NCI-H187 treated with DMSO at 0.1 percent for 48 hours (cell line): ENCODE results near the gene FAM163A.
A peak's percentile ranks its signal among the peaks of the same experiment; 100 is the strongest.

ENCODE experiments used
- DNase-seq: peaks from one replicate; lab custom pipeline; 2025; lab: John Stamatoyannopoulos, UW

FAM163A gene

GRCh38 chr1:179750630-179751029 is 7.5 kb downstream of the FAM163A start:
- DNase-seq = no peak

GRCh38 chr1:179753061-179753460 is 10.0 kb downstream of the FAM163A start:
- DNase-seq = no peak

GRCh38 chr1:179754041-179754624 is 11.0 kb downstream of the FAM163A start:
- no peak for DNase-seq

GRCh38 chr1:179757933-179758332 is 14.8 kb downstream of the FAM163A start:
- no peak for DNase-seq

- no peak for DNase-seq
Measured at GRCh38 chr1:179760521-179760920, 17.4 kb downstream of the FAM163A start.

- DNase-seq = no peak
Measured at GRCh38 chr1:179761296-179761695, 18.2 kb downstream of the FAM163A start.

GRCh38 chr1:179761846-179762640 is 19.0 kb downstream of the FAM163A start:
- DNase-seq = no peak

GRCh38 chr1:179767177-179767581 is 24.1 kb downstream of the FAM163A start:
- DNase-seq = no peak

- DNase-seq = no peak
Measured at GRCh38 chr1:179767996-179768395, 24.9 kb downstream of the FAM163A start.

- no peak for DNase-seq
Measured at GRCh38 chr1:179770887-179771502, 27.9 kb downstream of the FAM163A start.

- no peak for DNase-seq
Measured at GRCh38 chr1:179773264-179773663, 30.2 kb downstream of the FAM163A start.

GRCh38 chr1:179774000-179774399 is 30.9 kb downstream of the FAM163A start:
- peak; percentile 60 for DNase-seq

GRCh38 chr1:179774566-179774965 is 31.5 kb downstream of the FAM163A start:
- no peak for DNase-seq

- no peak for DNase-seq
Measured at GRCh38 chr1:179775009-179775408, 31.9 kb downstream of the FAM163A start.

GRCh38 chr1:179776831-179777230 is 33.7 kb downstream of the FAM163A start:
- no peak for DNase-seq

- DNase-seq = no peak
Measured at GRCh38 chr1:179777731-179778130, 34.6 kb downstream of the FAM163A start.

- no peak for DNase-seq
Measured at GRCh38 chr1:179779645-179780272, 36.7 kb downstream of the FAM163A start.

GRCh38 chr1:179781962-179782361 is 38.9 kb downstream of the FAM163A start:
- DNase-seq = no peak

GRCh38 chr1:179785031-179785431 is 41.9 kb downstream of the FAM163A start:
- DNase-seq = no peak

GRCh38 chr1:179785728-179786127 is 42.6 kb downstream of the FAM163A start:
- DNase-seq = no peak

GRCh38 chr1:179786815-179787685 is 44.0 kb downstream of the FAM163A start:
- no peak for DNase-seq

- DNase-seq = no peak
Measured at GRCh38 chr1:179788259-179788658, 45.2 kb downstream of the FAM163A start.
